ENCODE data around the gene BTRC. TPM values are rescaled to one million over a fixed set of nuclear protein-coding genes. Genes with fewer than 3 reads are reported as not detected.
"Not testable (repeated sequence)": the region's sequence is repeated elsewhere in the genome, so short reads cannot be mapped to it uniquely, and the experiment has no call there.

Gene BTRC
- total RNA-seq, 2 experiments from 2014 or later = 10.9 to 12.7 TPM

DNA sequence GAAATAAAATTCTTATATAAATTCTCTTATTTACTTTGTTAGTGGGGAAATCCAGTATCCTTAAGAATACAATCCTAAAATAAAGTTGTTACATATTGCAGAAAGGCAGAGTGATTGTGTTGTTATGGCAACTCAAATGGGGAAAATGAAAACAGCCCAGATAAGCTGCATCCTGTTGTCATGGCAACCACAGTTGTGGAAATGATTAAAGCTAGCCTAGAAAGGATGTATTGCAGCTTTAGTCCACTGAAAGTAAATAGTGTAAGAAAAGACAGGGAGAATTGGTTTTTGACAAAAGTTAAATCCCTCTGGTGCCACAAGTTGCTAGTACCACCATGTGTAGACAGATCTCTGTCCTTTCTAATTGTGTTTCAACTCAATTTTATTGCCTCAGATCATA, 43.2 kb downstream of the BTRC start:
- intact Hi-C loops (cut with micrococcal nuclease) = loop anchor here (5.0 kb wide), 1 partner anchor 45 kb away; the partner anchor contains the start of gene BTRC
- Mint-ChIP-seq H3K4me1 (ENCODE audit: low read depth) (peaks cover 9% of the 10 kb centered on the region), H3K27ac (no peak overlapping the region), H3K27me3 (ENCODE audit: low read depth) (no peaks in the 10 kb centered on the region), H3K9me3 (no peaks in the 10 kb centered on the region), H3K4me3 (no peak overlapping the region), H3K36me3 (ENCODE audit: low read depth) (no peaks in the 10 kb centered on the region)
- CTCF ChIA-PET = interaction anchor here (1.4 kb wide), 1 partner anchor 46 kb away, joined by 3 read pairs; no protein-coding TSS in a partner anchor
- DNase-seq = peak; percentile 27

DNA sequence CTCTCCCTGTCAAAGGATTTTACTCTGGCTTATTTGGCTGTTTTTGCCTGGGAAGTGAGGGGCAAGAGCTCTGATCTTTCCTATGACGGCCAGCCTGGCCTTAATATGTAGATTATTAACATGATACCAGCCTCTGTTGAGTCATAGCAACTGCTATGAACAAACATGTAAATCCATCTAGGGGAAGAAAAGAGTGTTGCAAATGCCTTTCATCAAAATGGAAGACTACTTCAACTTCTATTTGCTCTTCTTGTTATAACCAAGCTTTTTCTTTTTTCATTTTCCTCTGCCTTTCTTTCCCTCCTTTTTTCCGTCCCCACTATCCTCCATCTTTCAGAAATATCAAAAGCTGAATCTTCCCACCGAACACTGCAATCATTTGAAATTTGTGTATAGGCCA, 46.6 kb downstream of the BTRC start:
- Mint-ChIP-seq H3K36me3 (ENCODE audit: low read depth) (no peaks in the 10 kb centered on the region), H3K4me1 (ENCODE audit: low read depth) (peaks cover 6% of the 10 kb centered on the region), H3K27ac (no peak overlapping the region), H3K4me3 (no peak overlapping the region), H3K9me3 (no peaks in the 10 kb centered on the region), H3K27me3 (ENCODE audit: low read depth) (no peaks in the 10 kb centered on the region)
- CTCF ChIA-PET = no interaction called here
- intact Hi-C loops (cut with micrococcal nuclease) = no loop called here
- DNase-seq = no peak

DNA sequence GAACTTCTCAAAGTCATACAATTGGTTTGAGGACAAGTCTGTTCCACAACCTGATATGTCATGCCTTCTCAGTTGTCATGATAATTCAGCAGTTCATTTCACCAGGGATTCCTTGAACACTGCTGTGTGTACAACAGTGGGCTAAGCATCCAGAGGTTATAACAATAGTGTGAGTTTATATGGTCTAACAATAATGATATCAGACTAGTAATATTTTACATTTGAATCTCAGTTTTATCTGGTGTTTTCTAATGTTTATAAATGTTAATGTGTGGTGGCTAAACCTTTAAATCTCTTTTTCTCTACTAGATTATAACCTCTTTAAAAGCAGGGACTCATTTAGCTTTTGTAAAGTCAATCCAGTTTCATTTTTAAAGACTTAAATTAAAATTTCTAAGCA, 48.7 kb downstream of the BTRC start:
- no peak overlapping the region for H3K4me3 Mint-ChIP-seq
- no peak for DNase-seq
- H3K27ac Mint-ChIP-seq = no peak overlapping the region
- H3K9me3 Mint-ChIP-seq = no peaks in the 10 kb centered on the region
- intact Hi-C loops (cut with micrococcal nuclease) = no loop called here
- CTCF ChIA-PET = no interaction called here
- H3K36me3 Mint-ChIP-seq (ENCODE audit: low read depth) = no peaks in the 10 kb centered on the region
- no peaks in the 10 kb centered on the region for H3K4me1 Mint-ChIP-seq (ENCODE audit: low read depth)
- H3K27me3 Mint-ChIP-seq (ENCODE audit: low read depth) = no peaks in the 10 kb centered on the region

DNA sequence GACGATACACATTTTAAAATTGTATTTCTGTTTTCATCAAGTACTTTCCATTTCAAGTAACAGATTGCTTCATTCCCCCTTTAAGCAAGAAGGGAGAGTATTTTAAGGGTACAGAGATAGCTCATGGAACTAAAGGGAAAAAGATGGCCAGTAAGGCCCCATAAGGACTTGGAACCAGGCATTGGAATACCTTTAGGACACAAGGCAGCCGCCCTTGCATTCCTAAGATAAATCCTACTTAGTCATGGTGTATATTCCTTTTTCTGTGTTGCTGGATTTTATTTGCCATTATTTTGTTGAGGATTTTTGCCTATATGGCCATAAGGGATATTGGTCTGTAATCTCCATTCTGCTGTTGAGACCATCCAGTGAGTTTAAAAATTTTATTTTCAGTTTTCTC, 49.2 kb downstream of the BTRC start:
- CTCF ChIA-PET = no interaction called here
- H3K9me3 Mint-ChIP-seq = no peaks in the 10 kb centered on the region
- no peaks in the 10 kb centered on the region for H3K27me3 Mint-ChIP-seq (ENCODE audit: low read depth)
- H3K4me3 Mint-ChIP-seq = no peak overlapping the region
- H3K4me1 Mint-ChIP-seq (ENCODE audit: low read depth) = no peaks in the 10 kb centered on the region
- intact Hi-C loops (cut with micrococcal nuclease) = no loop called here
- no peak for DNase-seq
- H3K36me3 Mint-ChIP-seq (ENCODE audit: low read depth) = no peaks in the 10 kb centered on the region
- H3K27ac Mint-ChIP-seq = no peak overlapping the region

DNA sequence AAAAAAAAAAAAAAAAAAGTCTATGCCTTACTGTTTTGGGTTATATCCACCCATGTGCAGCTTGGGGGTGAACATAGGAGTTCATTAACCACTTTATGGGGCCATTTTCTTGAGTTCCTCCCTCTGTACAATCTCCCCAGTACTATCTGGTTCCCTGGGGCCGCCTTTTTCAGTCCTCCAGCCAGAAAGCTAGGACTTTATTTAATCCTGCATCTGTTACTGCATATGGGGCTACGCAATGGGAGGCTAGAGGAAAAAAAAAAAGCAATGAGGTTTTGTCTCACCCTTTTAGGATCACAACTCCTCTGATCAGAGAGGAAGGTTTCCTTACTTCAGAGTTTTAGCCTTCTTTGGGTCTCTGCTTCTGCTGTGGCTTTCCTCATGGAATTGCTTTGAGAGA, 51.0 kb downstream of the BTRC start:
- Mint-ChIP-seq H3K27me3 (ENCODE audit: low read depth) (no peaks in the 10 kb centered on the region), H3K9me3 (peaks cover 3% of the 10 kb centered on the region), H3K27ac (no peak overlapping the region), H3K4me3 (no peak overlapping the region), H3K36me3 (ENCODE audit: low read depth) (peaks cover 10% of the 10 kb centered on the region), H3K4me1 (ENCODE audit: low read depth) (no peaks in the 10 kb centered on the region)
- CTCF ChIA-PET = no interaction called here
- DNase-seq = no peak
- intact Hi-C loops (cut with micrococcal nuclease) = no loop called here

DNA sequence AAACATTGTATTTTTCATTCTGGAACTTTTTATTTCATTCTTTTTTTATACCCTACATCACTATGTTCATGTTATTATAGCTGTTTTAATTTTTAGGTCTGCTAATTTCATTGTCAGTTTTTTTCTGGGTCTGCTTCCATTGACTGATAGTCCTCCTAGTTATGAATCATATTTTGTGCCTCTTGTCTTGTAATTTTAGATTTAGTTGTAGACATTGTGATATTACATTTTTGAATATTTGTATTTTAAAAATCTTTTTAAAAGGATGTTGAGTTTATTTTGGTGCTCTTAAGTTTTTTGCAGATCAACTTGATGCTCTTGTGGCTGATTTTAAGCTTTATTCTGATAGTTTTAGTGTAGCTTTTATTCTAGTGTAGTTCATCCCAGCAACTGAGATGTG, 57.6 kb downstream of the BTRC start:
- peaks cover 27% of the 10 kb centered on the region for H3K36me3 Mint-ChIP-seq (ENCODE audit: low read depth)
- H3K27ac Mint-ChIP-seq = no peak overlapping the region
- H3K4me3 Mint-ChIP-seq = no peak overlapping the region
- CTCF ChIA-PET = no interaction called here
- no peaks in the 10 kb centered on the region for H3K27me3 Mint-ChIP-seq (ENCODE audit: low read depth)
- intact Hi-C loops (cut with micrococcal nuclease) = no loop called here
- no peak for DNase-seq
- peaks cover 6% of the 10 kb centered on the region for H3K4me1 Mint-ChIP-seq (ENCODE audit: low read depth)
- peaks cover 16% of the 10 kb centered on the region for H3K9me3 Mint-ChIP-seq

DNA sequence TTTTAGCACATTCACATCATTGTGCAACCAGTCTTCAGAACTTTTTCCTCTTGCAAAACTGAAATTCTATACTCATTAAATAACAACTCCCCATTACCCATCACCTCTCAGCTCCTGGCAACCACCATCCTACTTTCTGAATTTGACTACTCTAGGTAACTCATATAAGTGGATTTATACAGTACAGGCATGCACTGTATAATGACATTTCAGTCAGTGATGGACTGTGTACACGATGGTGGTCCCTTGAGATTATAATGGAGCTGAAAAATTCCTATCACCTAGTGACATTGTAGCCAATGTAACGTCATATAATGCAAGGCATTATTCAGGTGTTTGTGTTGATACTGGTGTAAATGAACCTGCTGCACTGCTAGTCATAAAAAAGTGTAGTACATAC, 60.1 kb downstream of the BTRC start:
- no peaks in the 10 kb centered on the region for H3K27me3 Mint-ChIP-seq (ENCODE audit: low read depth)
- no peak overlapping the region for H3K4me3 Mint-ChIP-seq

DNA sequence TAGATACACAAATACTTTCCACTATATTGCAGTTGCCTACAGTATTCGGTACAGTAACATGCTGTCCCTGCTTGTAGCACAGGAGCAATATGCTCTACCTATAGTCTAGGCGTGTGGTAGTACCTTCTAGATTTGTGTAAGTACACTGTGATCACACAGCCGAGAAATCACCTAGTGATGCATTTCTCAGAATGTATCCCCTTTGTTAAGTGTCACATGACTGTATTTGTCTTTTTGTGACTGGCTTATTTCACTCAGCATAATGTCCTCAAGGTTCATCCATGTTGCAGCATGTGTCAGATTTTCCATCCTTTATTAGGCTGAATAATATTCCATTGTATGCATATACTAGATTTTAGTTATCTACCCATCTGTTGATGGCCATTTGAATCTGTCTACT, 61.9 kb downstream of the BTRC start:
- H3K27me3 Mint-ChIP-seq (ENCODE audit: low read depth) = no peaks in the 10 kb centered on the region
- no peak for DNase-seq
- peaks cover 12% of the 10 kb centered on the region for H3K36me3 Mint-ChIP-seq (ENCODE audit: low read depth)
- no peak overlapping the region for H3K27ac Mint-ChIP-seq
- peaks cover 6% of the 10 kb centered on the region for H3K4me1 Mint-ChIP-seq (ENCODE audit: low read depth)
- no peak overlapping the region for H3K4me3 Mint-ChIP-seq
- CTCF ChIA-PET = no interaction called here
- intact Hi-C loops (cut with micrococcal nuclease) = no loop called here
- peaks cover 12% of the 10 kb centered on the region for H3K9me3 Mint-ChIP-seq

More for the DNA sequence above, 60.1 kb downstream of the BTRC start:
- CTCF ChIA-PET = interaction anchor here (0.6 kb wide), 1 partner anchor 15 kb away, joined by 6 read pairs; no protein-coding TSS in a partner anchor
- H3K9me3 Mint-ChIP-seq = peaks cover 16% of the 10 kb centered on the region
- DNase-seq = no peak
- peaks cover 6% of the 10 kb centered on the region for H3K4me1 Mint-ChIP-seq (ENCODE audit: low read depth)
- H3K36me3 Mint-ChIP-seq (ENCODE audit: low read depth) = peaks cover 27% of the 10 kb centered on the region
- intact Hi-C loops (cut with micrococcal nuclease) = no loop called here
- no peak overlapping the region for H3K27ac Mint-ChIP-seq

DNA sequence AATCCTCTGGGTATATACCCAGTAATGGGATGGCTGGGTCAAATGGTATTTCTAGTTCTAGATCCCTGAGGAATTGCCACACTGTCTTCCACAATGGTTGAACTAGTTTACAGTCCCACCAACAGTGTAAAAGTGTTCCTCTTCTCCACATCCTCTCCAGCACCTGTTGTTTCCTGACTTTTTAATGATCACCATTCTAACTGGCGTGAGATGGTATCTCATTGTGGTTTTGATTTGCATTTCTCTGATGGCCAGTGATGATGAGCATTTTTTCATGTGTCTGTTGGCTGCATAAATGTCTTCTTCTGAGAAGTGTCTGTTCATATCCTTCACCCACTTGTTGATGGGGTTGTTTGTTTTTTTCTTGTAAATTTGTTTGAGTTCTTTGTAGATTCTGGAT, 68.0 kb downstream of the BTRC start:
- H3K4me3 Mint-ChIP-seq; H3K4me1 Mint-ChIP-seq (ENCODE audit: low read depth); H3K36me3 Mint-ChIP-seq (ENCODE audit: low read depth); intact Hi-C loops (cut with micrococcal nuclease); DNase-seq; H3K27ac Mint-ChIP-seq; H3K9me3 Mint-ChIP-seq; CTCF ChIA-PET; H3K27me3 Mint-ChIP-seq (ENCODE audit: low read depth): not testable (repeated sequence)

DNA sequence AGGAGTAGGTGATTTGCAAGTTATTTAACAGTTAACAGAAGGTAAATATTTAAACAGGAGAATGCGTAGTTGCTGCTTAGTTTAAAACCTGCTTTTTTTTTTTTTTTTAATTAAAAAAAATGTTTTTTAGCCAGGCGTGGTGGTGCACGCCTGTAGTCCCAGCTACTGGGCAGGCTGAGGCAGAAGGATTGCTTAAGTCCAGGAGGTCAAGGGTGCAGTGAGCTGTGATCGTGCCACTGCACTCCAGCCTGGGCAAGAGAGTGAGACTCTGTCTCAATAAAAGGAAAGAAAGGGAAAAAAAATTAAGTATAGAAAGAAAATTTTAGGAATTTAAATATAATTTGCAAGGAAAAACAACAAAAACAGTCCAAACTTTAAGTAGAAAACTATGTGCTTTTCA, 71.6 kb downstream of the BTRC start:
- no peaks in the 10 kb centered on the region for H3K36me3 Mint-ChIP-seq (ENCODE audit: low read depth)
- no peaks in the 10 kb centered on the region for H3K4me1 Mint-ChIP-seq (ENCODE audit: low read depth)
- peaks cover 1% of the 10 kb centered on the region for H3K9me3 Mint-ChIP-seq
- H3K27me3 Mint-ChIP-seq (ENCODE audit: low read depth) = no peaks in the 10 kb centered on the region
- H3K4me3 Mint-ChIP-seq = no peak overlapping the region
- DNase-seq = no peak
- no peak overlapping the region for H3K27ac Mint-ChIP-seq
- intact Hi-C loops (cut with micrococcal nuclease) = no loop called here
- CTCF ChIA-PET = no interaction called here

DNA sequence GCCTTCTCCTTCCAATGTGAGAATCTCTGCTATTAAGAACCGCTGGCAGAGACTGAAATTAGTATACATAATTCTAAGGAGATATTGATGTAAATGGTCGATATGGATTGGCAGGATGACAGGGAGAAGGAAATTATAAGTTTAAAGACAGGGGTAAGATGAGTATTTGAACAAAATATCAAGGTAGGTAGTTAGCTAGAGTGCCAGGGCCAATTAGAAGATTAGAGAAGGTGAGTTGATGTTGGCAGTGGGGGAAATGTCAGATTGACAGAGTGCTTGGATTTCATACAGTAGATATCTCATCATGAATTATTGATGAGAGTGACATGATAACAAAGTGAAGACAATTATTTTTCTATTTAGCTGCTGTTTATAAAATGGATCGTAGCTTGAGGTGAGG, 74.1 kb downstream of the BTRC start:
- H3K4me3 Mint-ChIP-seq = no peak overlapping the region

DNA sequence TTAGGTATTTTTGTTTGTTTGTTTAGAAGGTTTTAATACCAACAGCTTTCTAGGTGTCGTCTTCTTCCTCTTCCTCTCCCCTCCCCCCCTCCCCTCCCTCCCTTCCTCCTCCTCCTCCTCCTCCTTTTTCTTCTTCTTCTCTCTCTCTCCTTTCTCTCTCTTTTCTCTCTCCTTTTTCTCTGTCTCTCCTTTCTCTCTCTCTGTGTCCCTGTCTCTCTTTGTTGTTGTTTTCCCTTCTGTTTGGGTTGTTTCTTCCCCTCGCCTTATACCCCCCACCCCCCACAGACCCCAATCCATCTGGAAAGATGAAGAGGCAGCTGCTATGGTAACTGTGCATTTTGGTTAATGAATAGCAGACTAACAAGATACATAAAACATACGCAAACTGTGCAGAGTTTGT, 75.5 kb downstream of the BTRC start:
- H3K9me3 Mint-ChIP-seq = no peaks in the 10 kb centered on the region
- intact Hi-C loops (cut with micrococcal nuclease) = no loop called here
- no peak overlapping the region for H3K27ac Mint-ChIP-seq
- DNase-seq = no peak
- no peaks in the 10 kb centered on the region for H3K36me3 Mint-ChIP-seq (ENCODE audit: low read depth)
- H3K27me3 Mint-ChIP-seq (ENCODE audit: low read depth) = no peaks in the 10 kb centered on the region
- CTCF ChIA-PET = interaction anchor here (0.7 kb wide), 1 partner anchor 361 kb away, joined by 4 read pairs; no protein-coding TSS in a partner anchor
- H3K4me1 Mint-ChIP-seq (ENCODE audit: low read depth) = peaks cover 3% of the 10 kb centered on the region
- H3K4me3 Mint-ChIP-seq = no peak overlapping the region

More for the DNA sequence above, 74.1 kb downstream of the BTRC start:
- CTCF ChIA-PET = interaction anchor here (1.0 kb wide), 1 partner anchor 214 kb away, joined by 3 read pairs; no protein-coding TSS in a partner anchor
- Mint-ChIP-seq H3K27ac (no peak overlapping the region), H3K9me3 (no peaks in the 10 kb centered on the region), H3K36me3 (ENCODE audit: low read depth) (no peaks in the 10 kb centered on the region), H3K27me3 (ENCODE audit: low read depth) (no peaks in the 10 kb centered on the region), H3K4me1 (ENCODE audit: low read depth) (no peaks in the 10 kb centered on the region)
- no peak for DNase-seq
- intact Hi-C loops (cut with micrococcal nuclease) = no loop called here

DNA sequence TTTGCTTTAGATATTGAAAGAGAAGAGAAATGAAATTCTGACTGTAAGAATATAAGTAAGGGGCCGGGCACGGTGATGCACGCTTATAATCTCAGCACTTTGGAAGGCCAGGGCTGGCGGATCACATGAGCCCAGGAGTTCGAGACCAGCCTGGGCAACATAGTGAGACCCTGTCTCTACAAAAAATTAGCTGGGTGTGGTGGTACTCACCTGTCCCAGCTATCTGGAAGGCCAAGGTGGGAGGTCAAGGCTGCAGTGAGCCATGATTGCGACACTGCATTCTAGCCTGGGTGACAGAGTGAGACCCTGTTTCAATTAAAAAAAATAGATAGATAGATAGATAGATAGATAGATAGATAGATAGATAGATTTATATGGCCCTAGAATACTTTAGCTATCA, 82.3 kb downstream of the BTRC start:
- no peak overlapping the region for H3K27ac Mint-ChIP-seq
- CTCF ChIA-PET = interaction anchor here (1.0 to 1.5 kb wide), 4 partner anchors 30 to 221 kb away, joined by 3 to 4 read pairs (median 3); no protein-coding TSS in a partner anchor
- intact Hi-C loops (cut with micrococcal nuclease) = no loop called here

More for the DNA sequence above, 82.3 kb downstream of the BTRC start:
- Mint-ChIP-seq H3K9me3 (no peaks in the 10 kb centered on the region), H3K4me3 (no peak overlapping the region), H3K36me3 (ENCODE audit: low read depth) (no peaks in the 10 kb centered on the region), H3K4me1 (ENCODE audit: low read depth) (peaks cover 3% of the 10 kb centered on the region), H3K27me3 (ENCODE audit: low read depth) (no peaks in the 10 kb centered on the region)
- no peak for DNase-seq

Data from activated naive CD4-positive, alpha-beta T cell treated with anti-CD3 and anti-CD28 coated beads for 36 hours (primary cell).